SK-N-MC (cell line): ENCODE data around the gene ZNF385B.

Experiments used
- EZH2 ChIP-seq: fragments of 200-600 bp; sonication (generic); IDR thresholded peaks from one replicate; pipeline ENCODE4 v1.6.1; 2017; ENCODE audit warnings: antibody characterized with exemption
- FOXP2 ChIP-seq: optimal IDR thresholded peaks from 2 replicates; pipeline ENCODE3; 2011; ENCODE audit warnings: mild to moderate bottlenecking, moderate library complexity; ENCODE audit not compliant: insufficient read depth; ENCODE audit errors: extremely low read length, control extremely low read depth
- POLR2AphosphoS5 ChIP-seq: IDR thresholded peaks from 2 replicates; pipeline ENCODE4 v1.6.1; 2012; ENCODE audit warnings: mild to moderate bottlenecking, low read depth, low read length, borderline replicate concordance

GRCh38 chr2:179562330-179562885, 299.0 kb downstream of the ZNF385B start:
- TF ChIP-seq POLR2AphosphoS5 (no peak), EZH2 (no peak), FOXP2 (no peak)
